Right ventricle myocardium inferior (tissue), 1 donor: ENCODE results near the gene GPR82. TPM values are rescaled to one million over a fixed set of nuclear protein-coding genes. Genes with fewer than 3 reads are reported as not detected.
"Not testable (repeated sequence)": the region's sequence is repeated elsewhere in the genome, so short reads cannot be mapped to it uniquely, and the experiment has no call there.

Experiments
- ATAC-seq: fragments of 200-7000 bp; cut with Tn5 transposase; one replicate; pipeline ENCODE4 v1.9.1; 2020; ENCODE audit warnings: mild to moderate bottlenecking, moderate library complexity
- DNase-seq: peaks from one replicate; pipeline ENCODE4 v3.0.0; 2021; ENCODE audit errors: missing footprints
- intact Hi-C: fragments of 100-400 bp; cut with DNase I; formaldehyde crosslinking; loops from one replicate; pipeline ENCODE4 v1.11.0; 2022
- long read RNA-seq: library from polyadenylated mRNA; unstranded; transcript quantifications from one replicate; pipeline ENCODE4 v2.0.0, GENCODE V29; 2021
- total RNA-seq: library from RNA; stranded (reverse); fragmentation: NEBNext Ultra II Directional; extraction: Animal tissue kit (Norgen Biotek cat#: 25700); gene quantifications from one replicate; pipeline ENCODE4 v1.2.1, GENCODE V29; 2021
- donor health status: DM: no; HTN: yes; CAD: no; lungs with severe emphysema.

Gene GPR82, protein sequence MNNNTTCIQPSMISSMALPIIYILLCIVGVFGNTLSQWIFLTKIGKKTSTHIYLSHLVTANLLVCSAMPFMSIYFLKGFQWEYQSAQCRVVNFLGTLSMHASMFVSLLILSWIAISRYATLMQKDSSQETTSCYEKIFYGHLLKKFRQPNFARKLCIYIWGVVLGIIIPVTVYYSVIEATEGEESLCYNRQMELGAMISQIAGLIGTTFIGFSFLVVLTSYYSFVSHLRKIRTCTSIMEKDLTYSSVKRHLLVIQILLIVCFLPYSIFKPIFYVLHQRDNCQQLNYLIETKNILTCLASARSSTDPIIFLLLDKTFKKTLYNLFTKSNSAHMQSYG
- total RNA-seq, result 0.22 TPM
- long read RNA-seq, result 0 reads

DNA sequence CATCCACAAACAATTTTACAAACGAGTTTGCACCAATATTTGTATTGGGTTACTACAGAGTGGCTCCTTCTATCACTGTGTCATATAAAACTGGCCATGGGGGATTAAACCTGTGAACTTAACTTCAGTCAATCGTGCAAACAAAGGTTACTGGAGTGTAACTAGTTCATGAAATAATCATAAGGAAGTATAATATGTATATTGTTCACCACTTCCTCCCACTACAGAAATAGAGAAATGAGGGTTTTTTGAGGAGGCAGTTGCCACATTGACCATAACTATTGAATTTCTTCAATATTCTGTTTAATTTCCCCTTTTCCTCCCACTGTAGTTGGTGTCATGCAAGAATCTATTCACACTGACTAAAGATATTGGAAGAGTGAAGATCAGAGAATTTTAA lies at the start of gene GPR82:
TSS of gene GPR82 (plus strand) at position 356 of the 400 bp plus-strand sequence. CDS start 2,846 bp downstream, outside the sequence.
- intact Hi-C loops, result no loop called here
- DNase-seq (no peak), ATAC-seq (no peak)

DNA sequence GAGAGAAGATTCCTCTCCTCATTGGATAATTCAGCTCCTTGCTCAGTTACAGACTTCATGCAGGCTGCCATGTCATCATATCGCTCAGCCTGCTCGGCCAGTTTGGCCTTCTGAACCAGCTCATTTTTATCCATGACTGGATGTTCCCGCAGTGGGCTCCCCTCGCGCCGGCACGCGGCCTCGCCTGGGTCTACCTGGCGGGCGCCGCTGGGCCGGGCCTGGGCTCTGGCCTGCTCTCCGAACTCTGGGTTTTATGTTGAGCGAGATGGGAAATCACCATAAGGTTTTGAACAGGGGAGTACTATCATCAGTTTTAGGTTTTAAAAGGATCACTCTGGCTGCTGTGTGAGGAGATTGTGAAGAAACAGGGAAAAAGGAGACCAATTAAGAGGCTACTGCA lies 47.6 kb upstream of the GPR82 start:
- ATAC-seq, DNase-seq, intact Hi-C loops: not testable (repeated sequence)

DNA sequence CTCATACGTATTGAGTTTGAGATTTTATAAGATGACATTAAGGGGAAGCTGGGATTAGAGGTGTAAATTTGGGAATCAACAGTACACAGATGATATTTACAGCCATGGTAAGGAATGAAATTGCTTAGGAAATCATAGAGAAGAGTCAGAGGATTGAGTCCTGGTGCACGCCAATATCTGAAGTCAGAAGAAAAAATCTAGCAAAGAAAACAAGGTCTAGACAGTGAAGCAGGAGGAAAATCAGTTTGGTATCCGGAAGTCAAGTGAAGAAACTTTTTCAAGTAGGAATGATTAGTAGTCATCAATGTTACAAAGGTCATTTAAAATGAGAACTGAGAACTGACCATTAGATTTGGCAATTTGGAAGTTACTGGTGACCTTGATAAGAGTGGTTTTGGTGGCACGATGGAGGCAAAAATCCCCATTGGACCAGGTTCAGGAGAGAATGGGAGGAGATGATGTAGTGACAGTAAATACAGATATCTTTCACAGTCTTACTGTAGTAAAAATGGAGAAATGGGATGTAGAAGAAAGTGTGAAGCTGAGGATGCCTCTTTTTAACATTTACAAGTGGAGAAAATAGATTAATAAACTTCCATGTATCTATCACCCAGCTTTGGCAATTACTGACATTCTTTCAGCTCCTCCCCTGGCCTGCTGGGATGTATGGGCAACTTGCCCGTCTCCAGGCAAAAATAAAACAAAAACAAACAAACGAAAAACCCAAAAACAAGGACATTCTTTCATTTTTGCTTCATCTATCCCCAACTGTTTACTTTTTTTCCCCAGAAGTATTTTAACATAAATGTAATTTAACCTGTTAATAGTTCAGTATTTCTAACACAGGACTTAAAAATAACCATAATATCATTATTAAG lies 46.6 kb upstream of the GPR82 start:
- ATAC-seq (no peak), DNase-seq (no peak)
- intact Hi-C loops, result no loop called here

DNA sequence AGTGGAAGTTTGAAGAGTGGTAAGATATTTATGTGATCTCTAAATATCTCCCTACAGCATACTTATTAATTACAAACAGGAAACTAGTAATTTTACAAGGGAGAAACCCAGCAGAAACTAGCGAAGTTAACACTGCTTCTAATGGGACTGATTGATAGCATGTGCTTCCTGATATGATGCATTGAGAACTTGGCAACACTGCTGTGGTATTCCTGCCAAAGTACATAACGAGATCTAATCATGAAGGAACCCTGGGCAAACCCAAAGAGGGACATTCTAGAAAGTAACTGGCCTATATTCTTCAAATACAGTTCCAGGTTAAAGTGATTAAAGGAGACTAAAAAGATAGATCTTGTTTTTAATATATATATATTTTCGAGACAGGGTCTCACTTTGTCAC lies 39.8 kb upstream of the GPR82 start:
- intact Hi-C loops, result no loop called here
- ATAC-seq (no peak), DNase-seq (no peak)

DNA sequence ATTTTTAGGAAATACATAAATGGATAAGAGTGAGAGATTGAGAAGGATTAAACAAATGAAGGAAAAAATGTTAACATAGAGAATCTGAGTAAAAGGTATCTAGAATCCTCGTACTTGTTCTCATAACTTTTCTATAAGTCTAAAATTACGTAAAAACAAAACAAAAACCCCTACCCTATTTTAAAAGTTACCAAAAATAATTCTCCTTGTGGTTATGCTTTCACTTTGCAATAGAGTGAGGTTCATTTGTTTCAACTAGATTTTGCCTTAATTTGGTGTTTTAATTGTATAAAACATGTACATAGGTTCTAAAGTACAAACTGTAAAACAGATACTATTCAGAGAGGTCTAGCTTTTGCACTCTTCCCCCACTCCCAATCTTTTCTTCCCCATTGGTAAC lies 39.0 kb upstream of the GPR82 start:
- intact Hi-C loops, result no loop called here
- ATAC-seq, result no peak
- DNase-seq, result no peak

DNA sequence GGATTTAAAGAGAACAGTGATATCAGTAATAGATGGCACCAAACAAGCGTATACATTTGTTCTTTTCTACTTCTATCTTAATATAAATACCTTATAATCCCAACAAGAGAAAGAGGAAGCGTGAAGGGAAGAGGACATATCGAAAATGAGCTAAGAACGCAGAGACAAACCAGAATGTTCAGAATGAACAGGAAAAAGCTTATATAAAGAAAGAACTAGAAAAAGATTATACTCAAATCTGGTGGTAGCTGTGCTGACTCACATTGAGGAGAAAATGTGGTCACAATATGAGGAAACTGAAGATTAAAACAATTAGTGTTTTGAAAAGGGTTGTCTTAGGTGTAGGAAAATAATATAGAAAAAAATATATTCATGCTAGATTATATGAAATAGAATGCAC lies 37.2 kb upstream of the GPR82 start:
- DNase-seq (no peak), ATAC-seq (no peak)
- intact Hi-C loops, result no loop called here

DNA sequence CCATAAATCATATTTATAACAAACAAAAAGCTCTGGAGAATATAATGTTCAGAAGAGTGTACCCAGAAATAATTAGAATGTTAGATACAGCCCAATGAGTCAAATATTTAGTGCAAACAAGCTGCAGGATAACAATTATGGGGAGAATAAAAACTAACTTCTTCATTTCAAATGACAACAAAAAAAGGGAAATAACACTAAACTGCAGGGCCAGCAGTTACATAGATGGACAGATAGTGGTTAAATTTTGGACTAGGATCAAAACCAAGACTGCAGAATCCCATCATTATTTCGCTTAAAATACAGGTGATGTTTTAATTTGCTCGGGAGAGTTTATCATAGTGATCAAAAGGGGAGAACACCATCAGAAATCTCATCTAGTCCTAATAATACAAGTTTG lies 35.8 kb upstream of the GPR82 start:
- no peak for ATAC-seq
- intact Hi-C loops, result no loop called here
- DNase-seq, result no peak

DNA sequence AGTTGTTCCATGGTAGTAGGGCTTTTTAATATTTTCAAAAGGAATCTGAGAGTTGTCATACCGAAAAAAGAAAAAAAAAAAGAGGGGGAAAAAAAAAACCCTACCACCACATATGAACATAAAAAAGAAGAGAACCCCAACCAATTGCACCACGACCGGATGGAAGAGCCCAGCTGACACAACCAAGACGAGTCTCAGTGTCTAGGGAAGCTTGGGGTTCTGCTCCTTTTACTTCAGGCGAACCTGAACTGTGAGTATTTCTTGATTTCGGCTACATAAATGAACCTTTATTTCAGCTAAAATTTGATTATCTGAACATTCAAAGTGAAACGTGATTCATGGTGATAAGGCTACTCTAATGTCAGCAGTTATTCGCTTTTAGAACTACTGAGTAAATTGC lies 35.1 kb upstream of the GPR82 start, which contains the start of gene GPR34:
TSS of gene GPR34 (plus strand) at position 139 of the 400 bp plus-strand sequence. CDS start 6,661 bp downstream, outside the sequence.
- intact Hi-C loops, result no loop called here
- ATAC-seq (no peak), DNase-seq (no peak)

DNA sequence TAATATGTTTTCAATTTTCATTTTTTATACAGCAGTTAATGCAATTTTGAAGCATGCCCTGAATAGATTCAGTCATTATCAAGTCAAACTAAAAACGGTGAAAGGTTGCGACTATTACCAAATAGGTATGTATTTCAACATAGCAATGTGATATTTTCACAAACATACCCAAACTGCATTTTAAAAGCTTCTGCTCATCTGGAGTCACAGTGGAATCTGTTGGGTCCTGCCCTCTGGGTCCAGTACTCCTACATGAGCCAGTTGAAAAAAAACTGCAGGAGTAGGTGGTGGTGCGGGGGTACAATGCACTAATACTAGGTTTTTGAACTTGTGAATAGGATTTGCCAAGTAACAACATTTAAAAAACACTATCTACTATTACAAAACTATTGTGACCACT lies 34.3 kb upstream of the GPR82 start:
- intact Hi-C loops, result no loop called here
- no peak for ATAC-seq
- no peak for DNase-seq

DNA sequence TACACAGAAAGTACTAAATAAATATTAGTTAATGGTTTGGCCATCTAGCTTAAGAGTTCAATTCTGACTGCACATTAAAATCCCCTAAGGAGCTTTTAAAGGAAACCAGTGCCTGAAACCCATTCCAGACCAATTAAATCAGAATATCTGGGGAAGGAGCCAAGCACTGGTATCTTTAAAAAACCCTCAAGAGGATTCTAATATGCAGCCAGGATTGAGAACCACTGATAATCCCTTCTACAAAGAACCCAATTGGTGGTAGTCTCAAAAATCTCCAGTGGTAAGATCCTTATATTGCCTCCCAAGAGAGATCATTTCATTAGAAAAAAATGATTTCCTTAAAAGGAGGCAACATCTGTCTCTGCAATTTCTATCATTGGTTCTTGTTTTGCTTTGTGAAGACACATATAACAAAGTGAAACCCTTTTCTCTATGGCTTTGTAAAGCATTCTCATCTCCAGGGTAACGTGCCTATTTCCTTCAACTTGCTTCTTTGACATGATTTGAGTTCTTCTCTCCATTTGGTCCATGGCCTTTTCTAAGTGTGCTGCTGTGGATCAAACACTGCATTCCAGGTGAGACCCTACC lies 31.7 kb upstream of the GPR82 start:
- DNase-seq (no peak), ATAC-seq (peak; percentile 85)
- intact Hi-C loops, result no loop called here

DNA sequence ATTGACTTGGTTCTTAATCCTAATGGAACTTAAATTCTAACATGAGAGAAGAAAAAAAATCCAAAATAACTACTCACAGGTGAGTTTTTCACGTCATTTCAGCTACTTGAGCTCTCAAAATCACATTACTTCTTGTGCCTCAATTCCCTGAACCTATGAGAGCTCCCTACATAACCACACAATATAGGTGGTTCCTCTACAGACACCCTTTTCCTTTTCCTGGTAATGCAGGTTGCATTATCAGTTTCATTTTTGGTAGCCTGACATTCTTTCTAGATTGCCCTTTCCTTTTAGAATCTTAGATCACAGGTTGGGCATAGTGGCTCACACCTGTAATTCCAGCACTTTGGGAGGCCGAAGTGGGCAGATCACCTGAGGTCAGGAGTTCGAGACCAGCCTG lies 31.0 kb upstream of the GPR82 start:
- intact Hi-C loops, result no loop called here

DNA sequence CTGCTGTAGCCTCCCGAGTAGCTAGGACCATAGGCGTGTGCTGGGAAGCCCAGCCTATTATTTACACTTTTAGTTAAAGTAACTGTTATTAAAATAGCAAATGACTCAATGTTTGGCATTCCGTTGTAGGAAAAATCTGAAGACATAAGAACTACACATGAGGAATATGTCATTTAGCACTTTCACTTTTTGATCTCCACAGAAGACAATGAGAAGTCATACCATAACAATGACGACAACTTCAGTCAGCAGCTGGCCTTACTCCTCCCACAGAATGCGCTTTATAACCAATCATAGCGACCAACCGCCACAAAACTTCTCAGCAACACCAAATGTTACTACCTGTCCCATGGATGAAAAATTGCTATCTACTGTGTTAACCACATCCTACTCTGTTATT lies 28.6 kb upstream of the GPR82 start:
- DNase-seq, result no peak
- ATAC-seq, result no peak
- intact Hi-C loops, result no loop called here

More for the DNA sequence above, 31.0 kb upstream of the GPR82 start:
- no peak for ATAC-seq
- DNase-seq, result no peak

DNA sequence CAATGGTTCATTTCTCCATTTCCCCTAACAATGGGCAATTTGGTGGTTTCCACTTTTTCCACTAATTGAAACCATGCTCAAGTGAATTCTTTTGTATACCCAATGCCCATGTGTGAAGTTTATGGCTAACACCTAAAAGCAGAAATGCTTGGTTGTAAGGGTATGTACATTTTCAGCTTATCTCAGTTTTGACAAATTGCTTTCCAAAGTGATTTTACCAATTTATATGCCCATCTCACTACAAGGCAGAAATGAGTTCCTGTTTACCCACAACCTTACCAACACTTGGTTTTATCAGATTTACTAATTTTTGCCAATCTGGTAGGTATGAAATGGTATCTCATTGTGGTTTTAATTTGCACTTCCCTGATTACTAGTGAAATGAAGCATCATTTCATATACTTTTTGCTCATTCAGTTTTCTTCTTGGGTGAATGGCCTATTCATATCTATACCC lies 20.4 kb upstream of the GPR82 start:
- ATAC-seq (no peak), DNase-seq (no peak)
- intact Hi-C loops, result no loop called here

DNA sequence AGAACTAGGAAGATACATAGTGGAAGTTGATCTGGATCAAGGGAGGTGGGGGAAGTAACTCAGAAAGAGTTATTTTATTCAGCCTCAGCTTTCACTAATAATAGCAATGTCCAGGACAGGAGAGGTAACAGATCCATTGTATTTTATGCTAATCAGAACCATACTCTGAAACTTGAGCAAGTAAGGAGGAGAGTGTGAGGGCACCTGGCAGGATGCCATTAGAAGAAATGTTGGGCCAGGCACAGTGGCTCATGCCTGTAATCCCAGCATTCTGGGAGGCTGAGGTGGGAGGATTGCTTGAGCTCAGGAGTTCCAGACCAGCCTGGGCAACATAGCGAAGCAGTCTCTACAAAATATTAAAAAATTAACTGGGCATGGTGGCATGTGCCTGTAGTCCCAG lies 18.9 kb upstream of the GPR82 start:
- ATAC-seq (no peak), DNase-seq (no peak)
- intact Hi-C loops, result no loop called here

DNA sequence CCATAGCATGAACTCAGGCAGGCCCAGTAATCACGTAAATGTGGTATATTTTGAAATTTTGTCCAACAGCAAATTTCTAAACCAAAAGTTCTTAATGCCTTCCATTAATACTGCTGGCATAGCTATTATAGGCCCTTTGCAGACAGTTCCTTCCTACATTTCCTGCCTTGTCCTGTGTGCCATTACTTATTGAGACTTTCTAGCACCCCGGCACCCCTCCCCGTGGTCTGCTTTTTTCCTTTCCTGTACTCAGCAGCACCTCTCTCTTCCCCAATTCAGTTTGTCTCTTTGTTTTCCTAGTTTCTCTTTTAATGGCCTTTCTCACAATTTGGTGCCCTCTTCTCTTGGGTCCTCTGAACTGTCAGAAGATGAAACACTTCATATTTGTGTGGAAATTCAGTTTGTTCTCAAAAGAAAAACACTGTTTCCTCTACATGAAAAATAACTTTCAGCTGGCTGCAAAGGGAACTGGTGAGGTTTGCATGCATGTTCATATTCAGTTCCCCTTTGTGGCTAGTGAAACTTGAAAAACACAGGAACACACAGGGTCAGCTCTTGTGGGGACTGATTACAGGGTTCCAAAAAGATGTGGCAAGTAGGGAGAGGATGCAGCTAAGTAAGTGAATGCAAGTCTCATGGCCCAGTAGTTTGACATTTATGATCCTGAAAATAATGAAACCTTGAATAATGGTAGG lies 18.2 kb upstream of the GPR82 start:
- ATAC-seq (peak; percentile 56), DNase-seq (no peak)
- intact Hi-C loops, result no loop called here

DNA sequence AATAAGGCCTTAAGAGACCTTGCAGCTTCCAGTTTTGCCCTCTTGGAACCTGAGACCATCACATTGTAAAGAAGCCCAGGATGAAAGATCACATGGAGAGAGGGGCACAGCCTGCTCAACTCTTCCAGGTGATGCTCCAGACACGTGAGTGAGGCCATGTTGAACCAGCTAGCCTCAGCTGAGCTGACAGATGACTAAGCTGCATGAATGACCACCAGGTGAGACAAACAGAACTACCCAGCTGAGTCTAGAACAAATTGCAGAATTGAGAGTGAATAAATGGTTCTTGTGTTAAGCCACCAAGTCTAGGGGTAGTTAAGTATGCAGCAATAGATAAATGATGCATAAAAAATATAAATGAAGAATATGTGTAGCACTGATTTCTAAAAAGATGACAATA lies 16.8 kb upstream of the GPR82 start:
- intact Hi-C loops, result no loop called here
- ATAC-seq (no peak), DNase-seq (no peak)

DNA sequence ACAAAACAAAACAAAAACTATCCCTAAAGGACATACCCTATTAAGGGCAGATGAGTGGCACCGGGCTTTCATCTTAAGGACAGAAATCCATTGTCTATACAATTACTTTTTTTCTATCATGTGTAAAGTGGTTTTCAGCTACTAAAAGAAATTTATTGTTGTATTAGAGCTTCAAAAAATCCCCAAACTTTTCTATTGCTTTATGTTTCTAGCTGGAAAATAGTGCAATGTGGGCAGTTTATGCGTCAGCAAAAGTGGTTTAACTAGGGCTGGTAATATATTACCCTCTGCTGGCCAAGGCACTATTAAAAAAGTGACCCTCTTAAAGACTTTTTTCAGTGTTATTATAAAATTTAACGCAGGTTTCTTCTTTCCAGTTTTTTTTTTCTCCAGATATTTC lies 15.5 kb upstream of the GPR82 start:
- no peak for ATAC-seq
- intact Hi-C loops, result no loop called here

DNA sequence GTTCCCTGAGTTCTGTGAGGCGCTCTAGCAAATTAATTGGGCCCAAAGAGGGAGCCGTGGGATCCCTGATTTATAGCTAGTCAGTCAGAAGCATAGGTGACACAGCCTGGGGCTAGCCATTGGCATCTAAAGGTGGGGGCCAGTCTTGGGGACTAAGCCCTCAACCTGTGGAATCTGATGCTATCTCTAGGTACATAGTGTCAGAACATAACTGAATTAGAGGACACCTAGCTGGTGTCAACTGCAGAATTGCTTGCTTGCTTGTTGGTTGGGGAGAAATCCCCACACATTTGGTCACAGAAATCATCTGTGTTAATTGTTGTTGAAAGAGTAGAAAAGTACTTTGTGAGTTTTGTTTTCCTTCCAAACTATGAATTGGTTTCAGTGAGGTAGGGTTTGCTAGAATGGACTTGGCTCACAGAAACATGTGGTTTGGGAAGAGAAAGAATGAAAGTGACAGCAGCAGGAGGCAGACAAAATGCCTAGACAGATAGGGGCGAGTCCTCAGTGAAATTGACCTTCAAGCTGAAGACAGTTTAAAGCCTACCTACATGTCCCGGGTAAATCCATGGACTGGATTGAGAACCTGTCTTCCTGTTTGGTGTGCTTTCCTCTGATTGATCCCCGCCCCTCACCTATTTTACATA lies 12.8 kb upstream of the GPR82 start:
- intact Hi-C loops, result no loop called here
- DNase-seq, result no peak
- no peak for ATAC-seq

More for the DNA sequence above, 15.5 kb upstream of the GPR82 start:
- no peak for DNase-seq

DNA sequence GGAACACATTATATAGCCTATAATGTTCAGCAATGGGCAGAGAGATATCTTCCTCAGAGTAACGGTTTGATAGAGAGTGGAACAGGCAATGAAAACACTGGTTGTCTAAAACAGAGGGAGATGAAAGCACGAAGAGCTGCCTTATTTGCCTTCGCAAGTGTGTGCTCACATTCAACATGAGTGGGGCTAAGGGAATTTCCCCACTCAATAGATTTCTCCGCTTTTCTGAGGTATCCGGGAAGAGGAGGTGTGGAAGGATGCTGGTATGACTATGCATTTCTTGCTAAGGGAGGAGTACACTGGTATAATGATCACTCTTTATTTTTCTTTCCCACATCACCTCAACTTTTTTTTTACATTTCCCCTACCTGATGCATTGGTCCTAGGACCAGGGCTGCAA lies 7.8 kb upstream of the GPR82 start:
- DNase-seq (no peak), ATAC-seq (no peak)
- intact Hi-C loops, result no loop called here
